T47D (cell line): Measurements from ENCODE around the gene OLFML2A.
A peak's percentile ranks its signal among the peaks of the same experiment; 100 is the strongest.

ENCODE experiments used
- DNase-seq, 2 experiments: peaks; one replicate each; pipeline versions ENCODE4 v3.0.0 to v3.0.0-alpha.2; 2011 to 2012; ENCODE audit warnings: low read depth in 1 of 2, low spot score in 1 of 2
- JUND ChIP-seq: IDR thresholded peaks from 2 replicates; pipeline ENCODE4 v1.6.1; 2012; ENCODE audit warnings: low read depth
- in situ Hi-C: cut with HindIII; loops from 2 replicates; pipeline ENCODE4 v1.10.0; 2016; ENCODE audit warnings: low sequenced_read_pairs, low pct_unique_long_range_greater_than_20kb

Gene OLFML2A

GRCh38 chr9:124788542-124789217, 11.7 kb downstream of the OLFML2A start:
- DNase-seq: no peak
- TF ChIP-seq JUND: no peak
- in situ Hi-C loops: no loop called here

GRCh38 chr9:124789531-124789930, 12.6 kb downstream of the OLFML2A start:
- DNase-seq: no peak
- in situ Hi-C loops: no loop called here
- TF ChIP-seq JUND: no peak

- no peak for TF ChIP-seq JUND
- no peak for DNase-seq
- in situ Hi-C loops: no loop called here
These were observed 13.4 kb downstream of the OLFML2A start for GRCh38 chr9:124790301-124790700.

GRCh38 chr9:124790801-124791505, 14.0 kb downstream of the OLFML2A start:
- in situ Hi-C loops: no loop called here
- DNase-seq: no peak
- no peak for TF ChIP-seq JUND

GRCh38 chr9:124792257-124793014, 15.5 kb downstream of the OLFML2A start:
- in situ Hi-C loops: no loop called here
- DNase-seq: no peak
- no peak for TF ChIP-seq JUND

GRCh38 chr9:124793015-124793541, 16.1 kb downstream of the OLFML2A start:
- no peak for DNase-seq
- TF ChIP-seq JUND: no peak
- in situ Hi-C loops: no loop called here

GRCh38 chr9:124794902-124795491, 18.1 kb downstream of the OLFML2A start:
- in situ Hi-C loops: no loop called here
- DNase-seq: peak in 1 of 2 experiments; percentile 66

GRCh38 chr9:124795881-124796431, 19.0 kb downstream of the OLFML2A start:
- DNase-seq: no peak
- TF ChIP-seq JUND: no peak
- in situ Hi-C loops: no loop called here

More at GRCh38 chr9:124794902-124795491, 18.1 kb downstream of the OLFML2A start:
- TF ChIP-seq JUND: no peak

GRCh38 chr9:124797343-124798103, 20.6 kb downstream of the OLFML2A start:
- DNase-seq: no peak
- in situ Hi-C loops: no loop called here
- no peak for TF ChIP-seq JUND

GRCh38 chr9:124799274-124800006, 22.5 kb downstream of the OLFML2A start:
- in situ Hi-C loops: no loop called here
- no peak for DNase-seq
- no peak for TF ChIP-seq JUND
